ENCODE measurements around the gene CLPX. TPM values are rescaled to one million over a fixed set of nuclear protein-coding genes. Genes with fewer than 3 reads are reported as not detected.

Gene CLPX
- total RNA-seq, 1 donor from 2014 or later, result 38.2 TPM

DNA sequence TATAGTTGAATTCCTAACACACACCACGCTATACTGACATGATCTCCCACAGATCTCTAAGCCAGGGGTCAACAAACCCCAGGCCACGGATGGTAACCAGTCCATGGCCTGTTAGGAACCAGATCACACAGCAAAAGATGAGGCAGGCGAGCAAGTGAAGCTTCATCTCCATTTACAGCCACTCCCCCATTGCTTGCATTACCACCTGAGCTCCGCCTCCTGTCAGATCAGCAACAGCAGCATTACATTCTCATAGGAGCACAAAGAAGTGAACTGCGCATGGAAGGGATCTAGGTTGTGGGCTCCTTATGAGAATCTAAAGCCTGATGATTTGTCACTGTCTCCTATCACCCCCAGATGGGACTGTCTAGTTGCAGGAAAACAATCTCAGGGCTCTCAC is 54.2 kb downstream of the CLPX start:
- Histone ChIP-seq H3K27me3 (no peaks in the 10 kb centered on the region), H3K4me1 (peaks cover 18% of the 10 kb centered on the region), H3K4me3 (no peak overlapping the region), H3K9me3 (no peaks in the 10 kb centered on the region), H3K36me3 (peaks cover 45% of the 10 kb centered on the region), H3K27ac (no peak overlapping the region)
- ATAC-seq, result no peak
- no peak for DNase-seq
- intact Hi-C loops (cut with DNase I), result no loop called here
- TF ChIP-seq, protein P1, sequence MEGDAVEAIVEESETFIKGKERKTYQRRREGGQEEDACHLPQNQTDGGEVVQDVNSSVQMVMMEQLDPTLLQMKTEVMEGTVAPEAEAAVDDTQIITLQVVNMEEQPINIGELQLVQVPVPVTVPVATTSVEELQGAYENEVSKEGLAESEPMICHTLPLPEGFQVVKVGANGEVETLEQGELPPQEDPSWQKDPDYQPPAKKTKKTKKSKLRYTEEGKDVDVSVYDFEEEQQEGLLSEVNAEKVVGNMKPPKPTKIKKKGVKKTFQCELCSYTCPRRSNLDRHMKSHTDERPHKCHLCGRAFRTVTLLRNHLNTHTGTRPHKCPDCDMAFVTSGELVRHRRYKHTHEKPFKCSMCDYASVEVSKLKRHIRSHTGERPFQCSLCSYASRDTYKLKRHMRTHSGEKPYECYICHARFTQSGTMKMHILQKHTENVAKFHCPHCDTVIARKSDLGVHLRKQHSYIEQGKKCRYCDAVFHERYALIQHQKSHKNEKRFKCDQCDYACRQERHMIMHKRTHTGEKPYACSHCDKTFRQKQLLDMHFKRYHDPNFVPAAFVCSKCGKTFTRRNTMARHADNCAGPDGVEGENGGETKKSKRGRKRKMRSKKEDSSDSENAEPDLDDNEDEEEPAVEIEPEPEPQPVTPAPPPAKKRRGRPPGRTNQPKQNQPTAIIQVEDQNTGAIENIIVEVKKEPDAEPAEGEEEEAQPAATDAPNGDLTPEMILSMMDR (IDR thresholded peaks at IDR 0.05), result no peak

DNA sequence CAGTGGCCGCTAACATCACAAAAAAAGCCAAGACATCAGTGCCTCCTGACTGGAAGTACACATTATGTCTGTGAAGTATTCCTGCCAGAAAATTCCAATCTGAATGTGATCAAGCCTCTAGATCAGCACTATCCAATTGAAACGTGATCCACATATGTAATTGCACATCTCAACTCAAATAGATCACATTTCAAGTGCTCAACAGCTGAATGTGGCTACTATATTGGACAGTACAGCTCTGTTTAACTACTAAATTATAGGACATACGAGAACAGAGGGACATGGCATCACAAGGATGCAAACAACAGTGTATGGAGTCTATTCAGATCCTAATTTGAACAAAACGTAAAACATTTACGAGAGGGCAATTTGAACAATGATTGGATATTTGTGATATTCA is 69.6 kb downstream of the CLPX start:
- Histone ChIP-seq H3K36me3 (peaks cover 84% of the 10 kb centered on the region), H3K27me3 (no peaks in the 10 kb centered on the region), H3K4me3 (no peak overlapping the region), H3K4me1 (no peaks in the 10 kb centered on the region), H3K9me3 (no peaks in the 10 kb centered on the region), H3K27ac (no peak overlapping the region)
- ATAC-seq (no peak), DNase-seq (no peak)
- intact Hi-C loops (cut with DNase I), result no loop called here
- TF ChIP-seq, protein P1 (IDR thresholded peaks at IDR 0.05), result no peak

DNA sequence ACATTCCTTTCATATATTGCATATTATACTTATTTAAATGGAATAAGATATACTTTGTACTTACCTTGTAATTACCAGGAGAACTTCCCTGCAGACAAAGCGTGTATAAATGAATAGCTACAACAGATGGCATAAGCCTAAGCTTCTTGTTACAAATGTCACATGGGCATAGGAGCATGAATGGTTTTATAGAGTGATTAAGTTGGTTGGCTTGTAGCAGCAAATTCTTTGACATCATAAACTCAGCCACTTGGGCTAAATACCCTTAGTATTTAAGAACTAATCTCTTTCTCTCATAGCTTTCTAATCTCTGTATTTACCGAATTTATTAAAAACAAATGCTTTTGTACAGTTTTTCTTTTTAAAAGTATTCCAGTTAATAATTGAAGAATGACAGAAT is 70.1 kb downstream of the CLPX start, which contains the start of gene UBAP1L:
UBAP1L (minus strand) TSS at position 115 of the 400 bp plus-strand sequence. CDS start 8,985 bp downstream, outside the sequence.
- DNase-seq, result no peak
- Histone ChIP-seq H3K4me3 (no peak within 1 kb of the TSS), H3K9me3 (no peaks in the 10 kb centered on the region), H3K4me1 (no peaks in the 10 kb centered on the region), H3K36me3 (peaks cover 84% of the 10 kb centered on the region), H3K27me3 (no peaks in the 10 kb centered on the region), H3K27ac (no peak within 1 kb of the TSS)
- intact Hi-C loops (cut with DNase I), result no loop called here
- TF ChIP-seq, protein P1 (IDR thresholded peaks at IDR 0.05), result no peak
- ATAC-seq, result no peak

DNA sequence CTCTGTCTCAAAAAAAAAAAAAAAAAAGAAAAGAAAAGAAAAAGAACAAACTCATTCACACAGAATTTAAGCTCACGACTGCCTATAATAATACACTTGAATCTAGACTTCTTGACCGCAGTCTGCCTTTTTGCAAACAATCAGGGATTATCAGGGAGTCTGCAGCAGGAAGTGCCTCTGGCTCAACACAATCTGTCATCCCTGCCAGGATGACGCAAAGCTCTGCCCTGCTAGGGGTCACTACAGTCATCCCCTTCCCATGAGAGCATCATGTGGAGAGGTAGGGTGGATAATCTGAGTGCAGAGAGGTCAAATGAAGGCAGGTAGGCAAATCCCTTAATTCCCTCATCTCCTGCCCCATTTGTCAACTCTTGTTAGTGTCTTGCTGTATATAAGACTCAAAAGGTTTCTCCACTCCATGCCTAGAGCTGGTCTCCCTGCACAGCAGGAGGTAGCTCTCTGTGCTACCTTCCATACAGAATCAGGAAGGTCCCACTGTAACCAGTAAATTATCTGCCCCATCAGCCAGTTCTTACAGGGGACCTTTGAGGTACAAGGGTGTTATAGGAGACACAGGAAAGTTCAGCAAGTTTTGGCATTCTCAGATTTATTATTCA is 74.4 kb downstream of the CLPX start:
- Histone ChIP-seq H3K4me3 (no peak overlapping the region), H3K9me3 (no peaks in the 10 kb centered on the region), H3K27me3 (no peaks in the 10 kb centered on the region), H3K27ac (no peak overlapping the region), H3K36me3 (peaks cover 45% of the 10 kb centered on the region), H3K4me1 (no peaks in the 10 kb centered on the region)
- DNase-seq (no peak), ATAC-seq (no peak)
- TF ChIP-seq, protein P1 (IDR thresholded peaks at IDR 0.05), result no peak
- intact Hi-C loops (cut with DNase I), result no loop called here

DNA sequence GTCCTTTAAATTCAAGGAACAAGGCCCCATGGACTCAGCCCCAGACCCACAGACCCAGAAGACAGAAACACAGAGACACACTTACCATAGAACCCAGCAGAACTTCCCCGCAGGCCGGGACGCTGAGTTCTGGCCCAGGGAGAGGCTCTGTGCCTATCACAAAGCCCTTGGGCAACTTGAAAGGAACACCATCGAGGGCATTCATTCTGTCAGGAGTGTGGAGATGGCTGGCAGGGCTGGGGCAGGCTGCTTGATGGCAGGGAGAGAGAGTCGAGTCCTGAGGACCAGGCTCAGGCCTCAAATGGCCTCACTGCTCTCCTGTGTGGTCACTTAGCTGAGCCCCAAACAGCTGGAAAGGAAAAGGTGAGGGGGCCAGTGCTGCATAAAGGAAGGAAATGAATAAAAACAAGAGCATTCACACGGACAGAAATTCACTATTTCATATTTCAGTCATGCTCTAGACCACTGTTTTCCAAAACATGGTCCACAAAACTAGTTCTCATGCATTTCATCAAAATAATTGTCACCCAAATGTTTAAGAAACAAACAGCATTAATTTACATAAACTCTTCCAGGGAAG is 79.0 kb downstream of the CLPX start:
- no peak for DNase-seq

More for the DNA sequence above, 79.0 kb downstream of the CLPX start:
- no peak overlapping the region for H3K4me3 ChIP-seq
- TF ChIP-seq, protein P1 (IDR thresholded peaks at IDR 0.05), result no peak
- ATAC-seq, result no peak
- H3K9me3 ChIP-seq, result no peaks in the 10 kb centered on the region
- H3K36me3 ChIP-seq, result peaks cover 13% of the 10 kb centered on the region
- no peaks in the 10 kb centered on the region for H3K4me1 ChIP-seq
- no peak overlapping the region for H3K27ac ChIP-seq
- intact Hi-C loops (cut with DNase I), result no loop called here
- no peaks in the 10 kb centered on the region for H3K27me3 ChIP-seq
